Measurements from ENCODE around the gene CHRNB1.

DNA sequence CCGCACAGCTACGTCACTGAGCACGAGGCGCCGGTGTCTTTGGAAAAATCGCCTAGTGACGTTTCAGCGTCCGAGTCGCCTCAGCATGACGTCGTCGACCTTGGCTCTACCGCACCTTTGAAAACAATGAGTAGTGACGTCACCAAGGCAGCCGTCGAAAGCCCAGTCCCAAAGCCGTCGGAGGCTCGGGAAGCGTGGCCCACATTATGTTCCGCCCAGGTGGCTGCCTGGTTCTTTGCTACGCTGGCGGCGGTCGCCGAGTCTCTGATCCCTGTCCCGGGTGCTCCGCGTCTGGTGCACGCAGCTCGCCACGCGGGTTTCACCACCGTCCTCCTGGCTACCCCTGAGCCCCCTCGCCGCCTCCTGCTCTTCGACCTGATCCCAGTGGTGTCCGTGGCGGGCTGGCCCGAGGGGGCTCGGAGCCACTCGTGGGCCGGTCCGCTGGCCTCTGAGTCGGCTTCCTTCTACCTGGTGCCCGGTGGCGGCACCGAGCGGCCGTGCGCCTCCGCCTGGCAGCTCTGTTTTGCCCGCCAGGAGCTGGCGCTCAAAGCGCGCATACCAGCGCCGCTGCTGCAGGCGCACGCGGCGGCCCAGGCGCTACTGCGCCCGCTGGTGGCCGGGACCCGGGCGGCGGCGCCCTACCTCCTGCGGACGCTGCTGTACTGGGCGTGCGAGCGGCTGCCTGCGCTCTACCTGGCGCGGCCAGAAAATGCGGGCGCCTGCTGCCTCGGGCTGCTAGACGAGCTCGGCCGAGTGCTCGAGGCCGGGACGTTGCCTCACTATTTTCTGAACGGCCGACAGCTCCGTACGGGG, 8.1 kb upstream of the CHRNB1 start:
- TF ChIP-seq EP300 (IDR thresholded peaks at IDR 0.05) (no peak), POLR2A (IDR thresholded peaks at IDR 0.05) (no peak)
- TF ChIP-seq, protein P1, sequence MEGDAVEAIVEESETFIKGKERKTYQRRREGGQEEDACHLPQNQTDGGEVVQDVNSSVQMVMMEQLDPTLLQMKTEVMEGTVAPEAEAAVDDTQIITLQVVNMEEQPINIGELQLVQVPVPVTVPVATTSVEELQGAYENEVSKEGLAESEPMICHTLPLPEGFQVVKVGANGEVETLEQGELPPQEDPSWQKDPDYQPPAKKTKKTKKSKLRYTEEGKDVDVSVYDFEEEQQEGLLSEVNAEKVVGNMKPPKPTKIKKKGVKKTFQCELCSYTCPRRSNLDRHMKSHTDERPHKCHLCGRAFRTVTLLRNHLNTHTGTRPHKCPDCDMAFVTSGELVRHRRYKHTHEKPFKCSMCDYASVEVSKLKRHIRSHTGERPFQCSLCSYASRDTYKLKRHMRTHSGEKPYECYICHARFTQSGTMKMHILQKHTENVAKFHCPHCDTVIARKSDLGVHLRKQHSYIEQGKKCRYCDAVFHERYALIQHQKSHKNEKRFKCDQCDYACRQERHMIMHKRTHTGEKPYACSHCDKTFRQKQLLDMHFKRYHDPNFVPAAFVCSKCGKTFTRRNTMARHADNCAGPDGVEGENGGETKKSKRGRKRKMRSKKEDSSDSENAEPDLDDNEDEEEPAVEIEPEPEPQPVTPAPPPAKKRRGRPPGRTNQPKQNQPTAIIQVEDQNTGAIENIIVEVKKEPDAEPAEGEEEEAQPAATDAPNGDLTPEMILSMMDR (IDR thresholded peaks at IDR 0.05) = peak in 3 of 4 experiments; percentile 94 to 98 (median 95)
